Measurements from ENCODE around the gene PRRX2. TPM values are rescaled to one million over a fixed set of nuclear protein-coding genes. Genes with fewer than 3 reads are reported as not detected.

Gene PRRX2
- total RNA-seq, 1 experiment from 2014 or later, result not detected

DNA sequence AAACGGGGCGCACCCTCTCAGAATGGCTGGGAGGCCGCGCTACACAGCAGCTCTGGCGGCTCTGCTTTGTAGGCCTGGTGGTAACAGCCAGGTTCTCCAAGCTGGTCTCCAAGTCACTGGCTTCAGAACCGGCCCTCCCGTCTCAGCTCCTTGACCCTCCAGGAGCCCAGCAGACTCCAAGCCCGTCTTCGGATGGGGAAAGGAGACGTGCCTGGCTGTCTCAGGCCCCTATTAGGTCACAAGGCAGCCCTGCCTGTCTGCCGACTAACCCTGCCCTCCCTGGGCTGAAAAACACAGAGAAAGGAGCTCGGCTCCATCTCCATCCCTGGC, 25.7 kb upstream of the PRRX2 start:
- peak overlapping the region; percentile 40 for H3K27ac ChIP-seq (ENCODE audit: low read length)
- no peaks in the 10 kb centered on the region for H3K9me2 ChIP-seq (replicated peaks; ENCODE audit: insufficient read depth, low read length)
- H3K4me2 ChIP-seq (ENCODE audit: low read depth, low read length, poor library complexity, severe bottlenecking), result peak overlapping the region; percentile 77

DNA sequence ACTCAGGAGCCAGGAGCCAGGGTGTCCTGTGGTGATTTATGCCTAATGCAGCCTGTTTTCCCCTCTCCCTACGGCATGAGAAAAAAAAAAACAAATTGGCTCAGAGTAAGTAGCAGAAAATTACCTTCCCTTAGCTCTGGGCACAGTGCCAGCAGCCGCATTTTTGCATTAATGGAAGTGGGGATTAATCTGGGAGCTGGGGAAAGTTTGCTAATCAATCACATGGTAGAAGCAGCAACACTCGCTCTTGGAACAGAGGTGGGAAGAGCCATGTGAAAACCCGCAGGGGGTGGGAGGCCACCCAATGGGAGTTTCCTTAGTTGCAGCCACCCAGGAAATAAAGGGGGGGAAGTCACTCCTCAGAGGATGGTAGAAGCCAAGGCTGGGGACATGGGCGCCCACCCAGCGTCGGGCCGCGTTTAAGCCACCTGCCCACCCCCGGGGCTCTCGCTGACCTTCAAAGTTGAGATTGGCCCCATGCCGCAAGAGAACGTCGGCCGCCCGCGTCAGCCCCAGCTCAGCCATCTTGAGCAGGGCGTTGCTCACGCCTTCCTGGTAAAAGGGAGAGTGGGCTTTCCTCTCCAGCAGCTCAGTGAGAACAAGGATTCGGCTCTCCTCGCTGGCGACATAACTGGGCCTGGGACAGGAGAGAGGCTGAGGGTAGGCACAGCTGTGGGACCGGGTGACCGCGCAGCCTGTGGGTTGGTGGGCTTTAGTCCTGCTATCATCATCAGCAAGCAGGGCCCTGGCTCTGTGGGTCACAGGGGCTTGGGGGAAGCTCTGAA, 25.2 kb upstream of the PRRX2 start:
- Histone ChIP-seq H3K4me1 (ENCODE audit: low read length) (peaks cover 26% of the 10 kb centered on the region), H3K79me2 (ENCODE audit: low read length) (peaks cover 28% of the 10 kb centered on the region), H3K9me3 (ENCODE audit: low read length) (no peaks in the 10 kb centered on the region), H3K27me3 (ENCODE audit: low read length) (no peaks in the 10 kb centered on the region), H3K36me3 (ENCODE audit: insufficient read depth, low read length) (peaks cover 5% of the 10 kb centered on the region), H3K27ac (ENCODE audit: low read length) (peak overlapping the region; percentile 40), H3K9ac (ENCODE audit: low read length) (peak overlapping the region; percentile 95), H3K4me2 (ENCODE audit: low read depth, low read length, poor library complexity, severe bottlenecking) (peak overlapping the region; percentile 77), H4K20me1 (ENCODE audit: insufficient read depth, low read depth, low read length) (peaks cover 30% of the 10 kb centered on the region), H2AFZ (ENCODE audit: low read length) (no peak overlapping the region), H3K9me2 (replicated peaks; ENCODE audit: insufficient read depth, low read length) (no peaks in the 10 kb centered on the region), H3K4me3 (ENCODE audit: low read length) (peak overlapping the region; percentile 93)
- peak; percentile 69 for DNase-seq

More for the DNA sequence above, 25.7 kb upstream of the PRRX2 start:
- no peaks in the 10 kb centered on the region for H3K27me3 ChIP-seq (ENCODE audit: low read length)
- peak overlapping the region; percentile 39; the same call in 1 of the 2 replicates for H3K9ac ChIP-seq (ENCODE audit: low read length)
- H3K36me3 ChIP-seq (ENCODE audit: insufficient read depth, low read length), result peaks cover 5% of the 10 kb centered on the region
- H3K79me2 ChIP-seq (ENCODE audit: low read length), result peaks cover 30% of the 10 kb centered on the region
- no peak for DNase-seq
- H3K4me1 ChIP-seq (ENCODE audit: low read length), result peaks cover 26% of the 10 kb centered on the region
- H3K9me3 ChIP-seq (ENCODE audit: low read length), result no peaks in the 10 kb centered on the region
- H4K20me1 ChIP-seq (ENCODE audit: insufficient read depth, low read depth, low read length), result peaks cover 34% of the 10 kb centered on the region
- no peak overlapping the region for H2AFZ ChIP-seq (ENCODE audit: low read length)
- H3K4me3 ChIP-seq (ENCODE audit: low read length), result peak overlapping the region; percentile 93; the same call in 1 of the 2 replicates

DNA sequence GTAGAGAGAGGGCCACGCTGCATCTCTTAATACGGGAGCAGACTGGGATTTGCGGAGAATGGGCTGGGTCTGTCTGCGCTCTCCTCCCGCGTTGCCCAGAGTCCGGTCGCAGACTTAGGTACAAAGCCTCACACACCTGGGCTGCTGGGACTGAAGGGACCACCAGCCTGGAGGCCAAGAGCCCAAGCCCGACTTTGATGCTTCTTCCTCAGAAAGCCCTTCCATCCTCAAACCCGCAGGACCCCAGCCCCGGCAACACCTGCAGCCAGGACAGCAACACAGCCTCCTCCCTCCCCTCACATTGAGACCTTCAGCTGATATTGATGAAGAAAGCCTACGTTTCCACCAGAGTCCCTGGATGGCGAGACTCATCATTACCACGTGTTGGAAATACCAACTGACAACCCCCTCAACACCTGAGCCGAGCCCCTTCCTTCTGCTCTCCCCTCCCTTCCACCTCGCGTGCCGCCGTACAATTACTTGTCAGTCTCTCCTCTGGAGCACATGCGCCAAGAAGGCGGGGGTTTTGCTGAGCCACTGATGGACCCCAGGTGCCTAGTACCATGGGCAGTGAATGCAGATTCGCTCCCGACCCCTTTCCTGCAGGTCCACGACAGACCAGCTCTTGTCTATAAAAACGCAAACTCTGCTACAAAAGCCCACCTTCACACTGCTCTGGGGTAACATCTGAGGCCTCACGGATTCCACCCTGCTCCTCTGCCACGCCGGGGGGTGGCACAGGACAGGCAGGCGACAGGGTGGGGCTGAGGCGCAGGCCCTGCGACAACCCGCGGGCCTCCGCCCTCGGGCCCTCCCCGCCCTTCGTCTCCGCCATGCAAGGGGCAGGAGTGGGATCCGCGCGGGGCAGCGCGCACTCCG, 24.3 kb upstream of the PRRX2 start:
- Histone ChIP-seq H3K4me2 (ENCODE audit: low read depth, low read length, poor library complexity, severe bottlenecking) (peak overlapping the region; percentile 77), H3K79me2 (ENCODE audit: low read length) (peaks cover 28% of the 10 kb centered on the region), H3K36me3 (ENCODE audit: insufficient read depth, low read length) (peaks cover 5% of the 10 kb centered on the region), H4K20me1 (ENCODE audit: insufficient read depth, low read depth, low read length) (peaks cover 30% of the 10 kb centered on the region), H3K9ac (ENCODE audit: low read length) (peak overlapping the region; percentile 95), H3K9me3 (ENCODE audit: low read length) (no peaks in the 10 kb centered on the region), H3K9me2 (replicated peaks; ENCODE audit: insufficient read depth, low read length) (no peaks in the 10 kb centered on the region), H3K27me3 (ENCODE audit: low read length) (no peaks in the 10 kb centered on the region), H3K4me1 (ENCODE audit: low read length) (peaks cover 26% of the 10 kb centered on the region), H3K4me3 (ENCODE audit: low read length) (peak overlapping the region; percentile 93), H2AFZ (ENCODE audit: low read length) (no peak overlapping the region), H3K27ac (ENCODE audit: low read length) (no peak overlapping the region)
- DNase-seq, result peak; percentile 68

DNA sequence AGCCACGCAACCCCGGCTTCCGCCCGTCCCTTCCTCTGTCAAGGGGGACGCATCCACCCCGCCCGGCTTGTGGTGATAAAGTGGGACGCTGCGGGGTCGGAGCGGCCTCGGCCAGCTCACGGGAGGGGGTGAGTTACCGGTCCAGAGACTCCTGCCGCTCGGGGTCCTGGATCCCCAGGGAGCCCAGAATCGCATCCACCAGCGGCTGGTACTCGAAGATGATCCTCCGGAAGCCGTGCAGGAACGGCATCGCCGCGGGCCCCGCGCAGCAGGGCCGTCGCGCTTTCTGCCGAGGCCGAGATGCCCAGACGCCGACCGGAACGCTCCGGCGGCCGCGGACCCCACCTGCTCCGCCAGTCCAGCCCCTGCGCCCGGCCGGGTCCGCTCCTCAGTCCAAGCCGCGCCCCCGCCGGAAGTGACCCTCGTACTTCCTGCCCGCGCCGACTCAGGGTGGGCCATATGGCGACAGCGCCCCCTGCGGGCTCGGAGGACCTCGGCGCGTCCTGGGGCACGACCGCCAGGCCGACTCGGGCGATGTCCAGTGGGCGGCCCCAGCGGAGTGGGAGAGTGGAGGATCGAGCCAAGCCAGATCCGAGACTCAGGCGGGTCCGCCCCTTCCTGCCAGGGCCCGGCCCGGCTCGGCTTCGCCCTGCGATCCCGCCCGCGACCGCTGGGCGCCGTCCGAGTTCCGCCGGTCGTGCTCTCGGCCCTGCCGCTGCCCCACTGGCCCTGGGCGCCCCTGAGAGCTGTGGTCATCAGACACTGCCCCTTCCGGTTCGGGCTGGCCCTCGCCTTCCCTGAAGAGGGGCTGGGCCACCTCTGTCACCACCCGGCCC, 23.5 kb upstream of the PRRX2 start, which contains the start of gene ASB6:
Gene ASB6, minus strand, starts transcription at position 402 of the 836 bp plus-strand sequence. Its CDS starts 152 bp downstream, at position 250.
- H4K20me1 ChIP-seq (ENCODE audit: insufficient read depth, low read depth, low read length), result peaks cover 30% of the 10 kb centered on the region
- H2AFZ ChIP-seq (ENCODE audit: low read length), result peak within 1 kb of the TSS; percentile 79
- peak within 1 kb of the TSS; percentile 93 for H3K4me3 ChIP-seq (ENCODE audit: low read length)
- peaks cover 5% of the 10 kb centered on the region for H3K36me3 ChIP-seq (ENCODE audit: insufficient read depth, low read length)
- H3K27ac ChIP-seq (ENCODE audit: low read length), result no peak within 1 kb of the TSS
- H3K79me2 ChIP-seq (ENCODE audit: low read length), result peaks cover 28% of the 10 kb centered on the region
- DNase-seq, result peak; percentile 98
- H3K9me2 ChIP-seq (replicated peaks; ENCODE audit: insufficient read depth, low read length), result no peaks in the 10 kb centered on the region
- H3K4me1 ChIP-seq (ENCODE audit: low read length), result peaks cover 26% of the 10 kb centered on the region
- no peaks in the 10 kb centered on the region for H3K27me3 ChIP-seq (ENCODE audit: low read length)
- H3K9me3 ChIP-seq (ENCODE audit: low read length), result no peaks in the 10 kb centered on the region
- peak within 1 kb of the TSS; percentile 95 for H3K9ac ChIP-seq (ENCODE audit: low read length)
- H3K4me2 ChIP-seq (ENCODE audit: low read depth, low read length, poor library complexity, severe bottlenecking), result peak within 1 kb of the TSS; percentile 77

DNA sequence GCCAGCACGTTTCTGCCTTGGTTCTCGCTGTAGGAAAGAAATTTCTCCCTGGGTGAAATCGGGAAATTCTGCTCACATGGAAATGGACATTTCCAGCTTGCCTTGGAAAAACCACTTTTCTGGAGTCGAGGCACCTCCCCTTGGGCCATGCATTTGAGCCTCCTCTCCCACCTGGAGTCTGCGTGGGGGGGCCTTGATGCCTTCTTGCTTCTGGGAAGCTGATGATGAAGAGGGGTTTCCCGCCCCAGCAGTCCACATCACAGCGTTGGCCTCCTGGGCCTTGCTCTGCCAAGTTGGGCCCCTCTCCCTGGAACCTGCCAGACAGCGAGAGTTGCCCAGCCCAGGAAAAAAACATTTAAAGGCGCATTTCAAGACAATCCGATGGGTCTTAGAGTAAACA, 21.7 kb upstream of the PRRX2 start:
- no peak overlapping the region for H3K4me2 ChIP-seq (ENCODE audit: low read depth, low read length, poor library complexity, severe bottlenecking)
- H3K79me2 ChIP-seq (ENCODE audit: low read length), result peaks cover 28% of the 10 kb centered on the region
- H4K20me1 ChIP-seq (ENCODE audit: insufficient read depth, low read depth, low read length), result peaks cover 30% of the 10 kb centered on the region
- no peak overlapping the region for H3K27ac ChIP-seq (ENCODE audit: low read length)
- H3K4me3 ChIP-seq (ENCODE audit: low read length), result no peak overlapping the region
- no peaks in the 10 kb centered on the region for H3K9me3 ChIP-seq (ENCODE audit: low read length)
- no peak overlapping the region for H3K9ac ChIP-seq (ENCODE audit: low read length)
- H3K27me3 ChIP-seq (ENCODE audit: low read length), result no peaks in the 10 kb centered on the region
- H3K4me1 ChIP-seq (ENCODE audit: low read length), result peaks cover 26% of the 10 kb centered on the region
- no peak for DNase-seq
- H3K36me3 ChIP-seq (ENCODE audit: insufficient read depth, low read length), result no peaks in the 10 kb centered on the region
- no peaks in the 10 kb centered on the region for H3K9me2 ChIP-seq (replicated peaks; ENCODE audit: insufficient read depth, low read length)
- no peak overlapping the region for H2AFZ ChIP-seq (ENCODE audit: low read length)

DNA sequence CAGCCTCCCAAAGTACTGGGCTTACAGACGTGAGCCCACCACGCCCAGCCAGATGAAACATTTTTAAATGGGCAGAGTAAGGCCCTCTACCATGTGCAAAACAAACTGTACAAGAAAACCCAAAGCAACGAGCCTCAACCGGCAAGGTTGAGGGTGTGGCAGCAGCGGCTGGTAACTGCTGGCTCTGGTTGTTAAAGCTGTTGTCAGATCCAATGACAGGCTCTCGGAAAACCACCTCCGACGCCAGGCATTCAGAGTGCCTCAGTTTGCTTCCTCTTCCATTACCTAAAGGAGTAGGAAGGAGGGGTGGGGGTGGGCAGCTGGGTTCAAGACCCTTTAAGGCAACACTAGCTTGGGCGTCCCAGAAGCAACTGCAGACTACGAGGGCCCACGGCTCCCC, 21.1 kb upstream of the PRRX2 start:
- H3K4me3 ChIP-seq (ENCODE audit: low read length), result no peak overlapping the region
- peaks cover 22% of the 10 kb centered on the region for H3K4me1 ChIP-seq (ENCODE audit: low read length)
- H3K36me3 ChIP-seq (ENCODE audit: insufficient read depth, low read length), result no peaks in the 10 kb centered on the region
- H3K9me2 ChIP-seq (replicated peaks; ENCODE audit: insufficient read depth, low read length), result no peaks in the 10 kb centered on the region
- peaks cover 25% of the 10 kb centered on the region for H3K79me2 ChIP-seq (ENCODE audit: low read length)
- H3K9me3 ChIP-seq (ENCODE audit: low read length), result no peaks in the 10 kb centered on the region
- H3K9ac ChIP-seq (ENCODE audit: low read length), result no peak overlapping the region
- peaks cover 24% of the 10 kb centered on the region for H4K20me1 ChIP-seq (ENCODE audit: insufficient read depth, low read depth, low read length)
- no peak overlapping the region for H3K4me2 ChIP-seq (ENCODE audit: low read depth, low read length, poor library complexity, severe bottlenecking)
- no peak for DNase-seq
- no peak overlapping the region for H2AFZ ChIP-seq (ENCODE audit: low read length)
- H3K27me3 ChIP-seq (ENCODE audit: low read length), result no peaks in the 10 kb centered on the region
- H3K27ac ChIP-seq (ENCODE audit: low read length), result no peak overlapping the region

DNA sequence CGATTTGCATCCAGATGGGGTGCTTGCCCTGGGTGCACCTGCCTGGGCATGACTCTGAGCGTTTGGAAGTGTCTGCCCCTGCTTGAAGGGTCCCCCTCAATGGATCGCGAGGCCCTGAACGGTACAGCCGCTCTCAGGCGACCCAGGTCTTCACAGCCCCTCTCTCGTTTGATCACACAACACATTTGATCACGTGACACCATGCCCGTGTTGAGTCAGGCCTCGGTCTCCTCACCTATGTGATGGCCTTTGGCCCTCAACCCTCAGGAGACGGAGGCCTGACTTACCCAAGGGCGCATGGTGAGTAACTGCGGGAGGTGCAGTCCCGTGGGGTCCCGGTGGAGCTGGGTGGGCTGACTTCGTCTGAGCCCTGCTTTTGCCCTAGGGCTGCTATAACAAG, 20.5 kb upstream of the PRRX2 start:
- no peak for DNase-seq
- peaks cover 17% of the 10 kb centered on the region for H3K4me1 ChIP-seq (ENCODE audit: low read length)
- peaks cover 20% of the 10 kb centered on the region for H3K79me2 ChIP-seq (ENCODE audit: low read length)
- no peaks in the 10 kb centered on the region for H3K9me3 ChIP-seq (ENCODE audit: low read length)
- peaks cover 19% of the 10 kb centered on the region for H4K20me1 ChIP-seq (ENCODE audit: insufficient read depth, low read depth, low read length)
- no peak overlapping the region for H3K4me3 ChIP-seq (ENCODE audit: low read length)
- H3K27me3 ChIP-seq (ENCODE audit: low read length), result no peaks in the 10 kb centered on the region
- H3K4me2 ChIP-seq (ENCODE audit: low read depth, low read length, poor library complexity, severe bottlenecking), result no peak overlapping the region
- no peak overlapping the region for H3K27ac ChIP-seq (ENCODE audit: low read length)
- no peak overlapping the region for H2AFZ ChIP-seq (ENCODE audit: low read length)
- H3K9me2 ChIP-seq (replicated peaks; ENCODE audit: insufficient read depth, low read length), result no peaks in the 10 kb centered on the region
- H3K36me3 ChIP-seq (ENCODE audit: insufficient read depth, low read length), result no peaks in the 10 kb centered on the region
- no peak overlapping the region for H3K9ac ChIP-seq (ENCODE audit: low read length)

Measured in Karpas-422 (cell line).